HG02938 (cell line): ENCODE data around the gene HSDL1.

ENCODE experiments used
- ATAC-seq: cut with Tn5 transposase; IDR thresholded peaks from one replicate; pipeline ENCODE4 v1.9.1; 2021; ENCODE audit warnings: mild to moderate bottlenecking, moderate library complexity; ENCODE audit not compliant: unreplicated experiment

HSDL1 gene

GRCh38 chr16:84144859-84145639, at the start of gene HSDL1, which contains the start of gene DNAAF1:
TSS of gene HSDL1 (minus strand) at chr16:84145177. CDS start at chr16:84131321, 13,856 bp downstream.
TSS of gene DNAAF1 (plus strand) at chr16:84145308. CDS start at chr16:84145441, 133 bp downstream.
- ATAC-seq, result peak; percentile 63

GRCh38 chr16:84194018-84194417, 49.0 kb upstream of the HSDL1 start:
- no peak for ATAC-seq

- no peak for ATAC-seq
Observed at GRCh38 chr16:84193480-84193879, 48.5 kb upstream of the HSDL1 start.

- no peak for ATAC-seq
Observed at GRCh38 chr16:84191466-84191865, 46.5 kb upstream of the HSDL1 start.

GRCh38 chr16:84190731-84191388, 45.9 kb upstream of the HSDL1 start, which contains the start of gene ADAD2:
TSS of gene ADAD2 (plus strand) at chr16:84191157. CDS start at chr16:84191231, 74 bp downstream.
- ATAC-seq, result no peak

GRCh38 chr16:84186685-84187437, 41.9 kb upstream of the HSDL1 start, which contains the start of gene TAF1C:
TSS of gene TAF1C (minus strand) at chr16:84187057. CDS start at chr16:84184988, 2,069 bp downstream.
- ATAC-seq, result peak; percentile 89

GRCh38 chr16:84184775-84185174, 39.8 kb upstream of the HSDL1 start:
- ATAC-seq, result no peak

- no peak for ATAC-seq
Observed at GRCh38 chr16:84183911-84184591, 39.1 kb upstream of the HSDL1 start.

- no peak for ATAC-seq
Observed at GRCh38 chr16:84183572-84183875, 38.5 kb upstream of the HSDL1 start.

GRCh38 chr16:84182680-84183571, 37.9 kb upstream of the HSDL1 start:
- no peak for ATAC-seq

GRCh38 chr16:84182104-84182503, 37.1 kb upstream of the HSDL1 start:
- ATAC-seq, result no peak

- ATAC-seq, result no peak
Observed at GRCh38 chr16:84181144-84181915, 36.4 kb upstream of the HSDL1 start.

- no peak for ATAC-seq
Observed at GRCh38 chr16:84180519-84181140, 35.7 kb upstream of the HSDL1 start.

- no peak for ATAC-seq
Observed at GRCh38 chr16:84179612-84180320, 34.8 kb upstream of the HSDL1 start.

- no peak for ATAC-seq
Observed at GRCh38 chr16:84178892-84179611, 34.1 kb upstream of the HSDL1 start.

GRCh38 chr16:84178146-84178765, 33.3 kb upstream of the HSDL1 start:
- no peak for ATAC-seq

GRCh38 chr16:84177741-84178073, 32.7 kb upstream of the HSDL1 start:
- no peak for ATAC-seq
